GM12892 (cell line): Measurements from ENCODE around the gene PAX5.

Source experiments
- POLR2A ChIP-seq: IDR thresholded peaks from 2 replicates; pipeline ENCODE4 v1.6.1; 2011; ENCODE audit warnings: low read depth, low read length, control low read depth
- POLR2AphosphoS5 ChIP-seq: IDR thresholded peaks from 2 replicates; pipeline ENCODE4 v1.6.1; 2011; ENCODE audit warnings: low read depth, low read length, control low read depth

DNA sequence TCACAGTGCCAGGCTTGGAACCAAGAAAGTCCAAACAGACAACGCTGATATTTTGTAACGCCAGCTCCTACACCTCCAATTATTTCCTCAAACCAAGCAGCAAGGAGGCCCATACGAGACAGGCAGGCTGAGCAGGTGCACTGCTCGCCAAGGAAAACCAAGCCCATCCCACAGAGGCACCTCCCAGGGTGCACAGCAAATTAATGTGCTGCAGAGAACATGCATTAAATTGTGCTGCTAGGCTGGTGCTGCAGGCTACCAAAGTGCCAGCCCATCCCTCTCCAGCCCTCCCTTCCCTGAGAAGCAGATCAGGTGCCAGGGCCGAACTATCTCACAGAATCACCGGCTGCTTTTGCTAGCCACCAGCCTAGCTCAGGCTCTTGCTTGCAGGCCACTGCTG, 137.8 kb downstream of the PAX5 start:
- TF ChIP-seq POLR2A (no peak), POLR2AphosphoS5 (0 out of 2 replicates have a peak, but pooled peaks have one; percentile 11)
